ENCODE data around the gene KREMEN1. TPM values are rescaled to one million over a fixed set of nuclear protein-coding genes. Genes with fewer than 3 reads are reported as not detected.
"Not testable (repeated sequence)": the region's sequence is repeated elsewhere in the genome, so short reads cannot be mapped to it uniquely, and the experiment has no call there.

The KREMEN1 gene
- total and polyA plus RNA-seq, 2 experiments from 2014 or later, result 7.5 to 10.5 TPM

GRCh38 chr22:29037340-29037932 lies 35.4 kb upstream of the KREMEN1 start:
- WGBS (ENCODE audit: low lambda C conversion rate, missing lambda C conversion rate), result 66% methylated on average over 4 of the region's 4 CpGs

GRCh38 chr22:29039148-29039547 lies 33.7 kb upstream of the KREMEN1 start:
- H3K27ac ChIP-seq, result no peak overlapping the region

More at GRCh38 chr22:29037340-29037932, 35.4 kb upstream of the KREMEN1 start:
- TF ChIP-seq, protein P1, sequence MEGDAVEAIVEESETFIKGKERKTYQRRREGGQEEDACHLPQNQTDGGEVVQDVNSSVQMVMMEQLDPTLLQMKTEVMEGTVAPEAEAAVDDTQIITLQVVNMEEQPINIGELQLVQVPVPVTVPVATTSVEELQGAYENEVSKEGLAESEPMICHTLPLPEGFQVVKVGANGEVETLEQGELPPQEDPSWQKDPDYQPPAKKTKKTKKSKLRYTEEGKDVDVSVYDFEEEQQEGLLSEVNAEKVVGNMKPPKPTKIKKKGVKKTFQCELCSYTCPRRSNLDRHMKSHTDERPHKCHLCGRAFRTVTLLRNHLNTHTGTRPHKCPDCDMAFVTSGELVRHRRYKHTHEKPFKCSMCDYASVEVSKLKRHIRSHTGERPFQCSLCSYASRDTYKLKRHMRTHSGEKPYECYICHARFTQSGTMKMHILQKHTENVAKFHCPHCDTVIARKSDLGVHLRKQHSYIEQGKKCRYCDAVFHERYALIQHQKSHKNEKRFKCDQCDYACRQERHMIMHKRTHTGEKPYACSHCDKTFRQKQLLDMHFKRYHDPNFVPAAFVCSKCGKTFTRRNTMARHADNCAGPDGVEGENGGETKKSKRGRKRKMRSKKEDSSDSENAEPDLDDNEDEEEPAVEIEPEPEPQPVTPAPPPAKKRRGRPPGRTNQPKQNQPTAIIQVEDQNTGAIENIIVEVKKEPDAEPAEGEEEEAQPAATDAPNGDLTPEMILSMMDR (IDR thresholded peaks at IDR 0.05; ENCODE audit: poor library complexity), result no peak
- TF ChIP-seq EZH2 (IDR thresholded peaks at IDR 0.05; ENCODE audit: borderline replicate concordance) (no peak), EZH2phosphoT487 (IDR thresholded peaks at IDR 0.05; ENCODE audit: low read depth, severe bottlenecking, unreplicated experiment) (no peak)
- no peaks in the 10 kb centered on the region for H3K9me2 ChIP-seq (replicated peaks; ENCODE audit: insufficient read depth)
- H3K4me1 ChIP-seq (ENCODE audit: insufficient read depth), result peaks cover under 1% of the 10 kb centered on the region
- DNase-seq (ENCODE audit: low spot score), result no peak
- H3K27me3 ChIP-seq, result no peaks in the 10 kb centered on the region
- no peak overlapping the region for H2AFZ ChIP-seq
- H4K20me1 ChIP-seq (ENCODE audit: insufficient read depth, poor library complexity, severe bottlenecking), result no peaks in the 10 kb centered on the region
- no peaks in the 10 kb centered on the region for H3K36me3 ChIP-seq (replicated peaks; ENCODE audit: insufficient read depth, low read depth)
- no peak overlapping the region for H3K27ac ChIP-seq
- H3K4me2 ChIP-seq, result no peak overlapping the region
- no peaks in the 10 kb centered on the region for H3K9me3 ChIP-seq (ENCODE audit: low read depth)
- no peak overlapping the region for H3K4me3 ChIP-seq
- H3K79me2 ChIP-seq, result peaks cover 48% of the 10 kb centered on the region

GRCh38 chr22:29039684-29040083 lies 33.2 kb upstream of the KREMEN1 start:
- not testable (repeated sequence) for DNase-seq (ENCODE audit: low spot score); H3K4me1 ChIP-seq (ENCODE audit: insufficient read depth); H3K4me3 ChIP-seq; H3K27me3 ChIP-seq; H4K20me1 ChIP-seq (ENCODE audit: insufficient read depth, poor library complexity, severe bottlenecking); H3K9me2 ChIP-seq (replicated peaks; ENCODE audit: insufficient read depth); H2AFZ ChIP-seq; H3K4me2 ChIP-seq; H3K27ac ChIP-seq; H3K9me3 ChIP-seq (ENCODE audit: low read depth); H3K36me3 ChIP-seq (replicated peaks; ENCODE audit: insufficient read depth, low read depth)
- WGBS (ENCODE audit: low lambda C conversion rate, missing lambda C conversion rate), result 97% methylated on average over 4 of the region's 4 CpGs
- peaks cover 28% of the 10 kb centered on the region for H3K79me2 ChIP-seq

More at GRCh38 chr22:29039148-29039547, 33.7 kb upstream of the KREMEN1 start:
- Histone ChIP-seq H2AFZ (no peak overlapping the region), H3K9me3 (ENCODE audit: low read depth) (no peaks in the 10 kb centered on the region), H3K36me3 (replicated peaks; ENCODE audit: insufficient read depth, low read depth) (no peaks in the 10 kb centered on the region), H3K4me1 (ENCODE audit: insufficient read depth) (no peaks in the 10 kb centered on the region), H3K4me3 (no peak overlapping the region), H3K4me2 (no peak overlapping the region), H4K20me1 (ENCODE audit: insufficient read depth, poor library complexity, severe bottlenecking) (no peaks in the 10 kb centered on the region), H3K79me2 (peaks cover 32% of the 10 kb centered on the region), H3K27me3 (no peaks in the 10 kb centered on the region), H3K9me2 (replicated peaks; ENCODE audit: insufficient read depth) (no peaks in the 10 kb centered on the region)
- TF ChIP-seq EZH2phosphoT487 (IDR thresholded peaks at IDR 0.05; ENCODE audit: low read depth, severe bottlenecking, unreplicated experiment) (no peak), EZH2 (IDR thresholded peaks at IDR 0.05; ENCODE audit: borderline replicate concordance) (no peak)
- TF ChIP-seq, protein P1 (IDR thresholded peaks at IDR 0.05; ENCODE audit: poor library complexity), result no peak
- WGBS (ENCODE audit: low lambda C conversion rate, missing lambda C conversion rate), result 69% methylated on average over 9 of the region's 9 CpGs
- DNase-seq (ENCODE audit: low spot score), result no peak

GRCh38 chr22:29040385-29041275 lies 32.2 kb upstream of the KREMEN1 start:
- no peaks in the 10 kb centered on the region for H3K9me3 ChIP-seq (ENCODE audit: low read depth)
- H3K27ac ChIP-seq, result no peak overlapping the region
- H3K9me2 ChIP-seq (replicated peaks; ENCODE audit: insufficient read depth), result no peaks in the 10 kb centered on the region
- WGBS (ENCODE audit: low lambda C conversion rate, missing lambda C conversion rate), result 46% methylated on average over 9 of the region's 9 CpGs
- DNase-seq (ENCODE audit: low spot score), result peak; percentile 88
- no peaks in the 10 kb centered on the region for H3K27me3 ChIP-seq
- H3K79me2 ChIP-seq, result peaks cover 21% of the 10 kb centered on the region
- TF ChIP-seq, protein P1 (IDR thresholded peaks at IDR 0.05; ENCODE audit: poor library complexity), result peak; percentile 95
- TF ChIP-seq EZH2 (IDR thresholded peaks at IDR 0.05; ENCODE audit: borderline replicate concordance) (no peak), EZH2phosphoT487 (IDR thresholded peaks at IDR 0.05; ENCODE audit: low read depth, severe bottlenecking, unreplicated experiment) (no peak)
- no peak overlapping the region for H2AFZ ChIP-seq
- no peaks in the 10 kb centered on the region for H4K20me1 ChIP-seq (ENCODE audit: insufficient read depth, poor library complexity, severe bottlenecking)
- no peaks in the 10 kb centered on the region for H3K36me3 ChIP-seq (replicated peaks; ENCODE audit: insufficient read depth, low read depth)
- no peak overlapping the region for H3K4me3 ChIP-seq
- no peak overlapping the region for H3K4me2 ChIP-seq
- H3K4me1 ChIP-seq (ENCODE audit: insufficient read depth), result peaks cover 3% of the 10 kb centered on the region
